HG03378 (cell line): ENCODE results near the gene MLH1.
"Not testable (repeated sequence)": the region's sequence is repeated elsewhere in the genome, so short reads cannot be mapped to it uniquely, and the experiment has no call there.

Experiments
- ATAC-seq: cut with Tn5 transposase; IDR thresholded peaks from one replicate; pipeline ENCODE4 v1.9.1; 2021; ENCODE audit warnings: mild to moderate bottlenecking, moderate library complexity; ENCODE audit not compliant: unreplicated experiment

MLH1 gene

GRCh38 chr3:36993326-36994283 is at the start of gene MLH1:
Gene MLH1, plus strand, starts transcription at chr3:36993518. Its CDS starts 30 bp downstream, at chr3:36993548.
- peak; percentile 96 for ATAC-seq

GRCh38 chr3:36943601-36944000 is 49.7 kb upstream of the MLH1 start:
- ATAC-seq: no peak

GRCh38 chr3:36944012-36944640 is 49.2 kb upstream of the MLH1 start:
- ATAC-seq: peak; percentile 51

- ATAC-seq: peak; percentile 63
These were observed 48.6 kb upstream of the MLH1 start, which contains the start of gene TRANK1 for GRCh38 chr3:36944641-36945270. Gene TRANK1, minus strand, starts transcription at chr3:36945054. Its CDS starts 245 bp downstream, at chr3:36944809.

GRCh38 chr3:36945333-36945980 is 47.9 kb upstream of the MLH1 start:
- no peak for ATAC-seq

GRCh38 chr3:36947814-36948213 is 45.5 kb upstream of the MLH1 start:
- not testable (repeated sequence) for ATAC-seq

GRCh38 chr3:36954452-36955134 is 38.7 kb upstream of the MLH1 start:
- ATAC-seq: no peak

GRCh38 chr3:36956155-36956554 is 37.2 kb upstream of the MLH1 start:
- no peak for ATAC-seq

GRCh38 chr3:36957063-36957462 is 36.3 kb upstream of the MLH1 start:
- no peak for ATAC-seq

GRCh38 chr3:36957862-36958686 is 35.2 kb upstream of the MLH1 start:
- no peak for ATAC-seq

- no peak for ATAC-seq
These were observed 33.5 kb upstream of the MLH1 start for GRCh38 chr3:36959821-36960220.

GRCh38 chr3:36960502-36960901 is 32.8 kb upstream of the MLH1 start:
- no peak for ATAC-seq

GRCh38 chr3:36963008-36963407 is 30.3 kb upstream of the MLH1 start:
- not testable (repeated sequence) for ATAC-seq

GRCh38 chr3:36964331-36964730 is 29.0 kb upstream of the MLH1 start:
- ATAC-seq: no peak

- peak; percentile 58 for ATAC-seq
These were observed 28.5 kb upstream of the MLH1 start for GRCh38 chr3:36964817-36965216.

GRCh38 chr3:36965440-36965839 is 27.9 kb upstream of the MLH1 start:
- ATAC-seq: no peak

- ATAC-seq: no peak
These were observed 24.2 kb upstream of the MLH1 start for GRCh38 chr3:36969085-36969484.

GRCh38 chr3:36969540-36970432 is 23.5 kb upstream of the MLH1 start:
- peak; percentile 100 for ATAC-seq
